Measurements from ENCODE around the gene TRAPPC3.

DNA sequence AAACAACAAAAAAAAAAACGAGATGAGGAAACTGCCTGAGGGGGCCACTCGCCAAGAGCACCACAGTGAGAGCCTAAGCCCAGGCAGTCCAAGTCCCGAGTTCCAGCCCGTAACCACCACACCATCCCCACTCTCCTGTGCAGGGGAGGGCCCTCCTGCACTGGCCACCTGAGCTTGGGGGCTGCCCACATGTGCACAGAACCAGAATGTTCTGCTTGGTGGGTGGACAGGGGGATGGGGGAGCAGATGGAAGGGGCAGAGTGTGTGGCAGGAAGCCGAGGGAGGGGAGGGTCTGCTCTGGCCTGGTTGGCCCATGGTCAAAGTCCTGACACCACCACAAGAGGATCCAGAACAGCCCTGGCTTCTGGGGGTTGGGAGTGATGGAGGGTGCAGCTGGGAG is 43.0 kb downstream of the TRAPPC3 start:
- TF ChIP-seq CTCF (IDR thresholded peaks at IDR 0.05; ENCODE audit: low read depth, low read length): no peak
- TF ChIP-seq EZH2phosphoT487 (IDR thresholded peaks at IDR 0.05; ENCODE audit: low read depth): no peak

Measured in OCI-LY3 (cell line).